Stimulated activated CD4-positive, alpha-beta T cell treated with anti-CD3 and anti-CD28 coated beads, Interleukin-4, amount 100 ng/mL, for 24 hours (primary cell): ENCODE measurements around the gene MB21D2.
A peak's percentile ranks its signal among the peaks of the same experiment; 100 is the strongest.
"Not testable (repeated sequence)": the region's sequence is repeated elsewhere in the genome, so short reads cannot be mapped to it uniquely, and the experiment has no call there.

ENCODE experiments used
- DNase-seq: peaks from one replicate; pipeline ENCODE4 v3.0.0-alpha.2; 2020

MB21D2 gene

GRCh38 chr3:192851821-192852372, 65.8 kb downstream of the MB21D2 start:
- no peak for DNase-seq

- peak; percentile 67 for DNase-seq
Measured at GRCh38 chr3:192850451-192850981, 67.1 kb downstream of the MB21D2 start.

GRCh38 chr3:192849821-192850220, 67.8 kb downstream of the MB21D2 start:
- DNase-seq = not testable (repeated sequence)

GRCh38 chr3:192848371-192849233, 69.1 kb downstream of the MB21D2 start:
- no peak for DNase-seq

GRCh38 chr3:192847941-192848340, 69.7 kb downstream of the MB21D2 start:
- no peak for DNase-seq

GRCh38 chr3:192845526-192845855, 72.2 kb downstream of the MB21D2 start:
- DNase-seq = no peak

- no peak for DNase-seq
Measured at GRCh38 chr3:192844836-192845525, 72.7 kb downstream of the MB21D2 start.

- no peak for DNase-seq
Measured at GRCh38 chr3:192844486-192844765, 73.2 kb downstream of the MB21D2 start.

GRCh38 chr3:192843723-192844485, 73.8 kb downstream of the MB21D2 start:
- no peak for DNase-seq

- DNase-seq = no peak
Measured at GRCh38 chr3:192843119-192843518, 74.5 kb downstream of the MB21D2 start.

- DNase-seq = no peak
Measured at GRCh38 chr3:192842711-192843110, 74.9 kb downstream of the MB21D2 start.

- no peak for DNase-seq
Measured at GRCh38 chr3:192842138-192842537, 75.5 kb downstream of the MB21D2 start.

GRCh38 chr3:192841428-192841827, 76.2 kb downstream of the MB21D2 start:
- no peak for DNase-seq

GRCh38 chr3:192840143-192840836, 77.4 kb downstream of the MB21D2 start:
- DNase-seq = no peak

GRCh38 chr3:192835818-192836815, 81.5 kb downstream of the MB21D2 start:
- DNase-seq = no peak

GRCh38 chr3:192834428-192834827, 83.2 kb downstream of the MB21D2 start:
- no peak for DNase-seq

GRCh38 chr3:192833177-192833890, 84.3 kb downstream of the MB21D2 start:
- no peak for DNase-seq

GRCh38 chr3:192831801-192832347, 85.8 kb downstream of the MB21D2 start:
- DNase-seq = no peak

GRCh38 chr3:192831111-192831644, 86.5 kb downstream of the MB21D2 start:
- peak; percentile 36 for DNase-seq
